Ascending aorta (tissue), 2 donors: ENCODE results near the gene GYG1. TPM values are rescaled to one million over a fixed set of nuclear protein-coding genes. Genes with fewer than 3 reads are reported as not detected.
"Not testable (repeated sequence)": the region's sequence is repeated elsewhere in the genome, so short reads cannot be mapped to it uniquely, and the experiment has no call there.

Experiments used
- DNase-seq, 2 donors: peaks; one replicate each; pipeline ENCODE4 v3.0.0-alpha.2; 2019; ENCODE audit warnings: low spot score in 2 of 2
- H3K27ac ChIP-seq, 2 donors: fragments of 200-600 bp; sonication (generic); one replicate each; pipeline ENCODE4 v1.5.1; 2016 to 2017; ENCODE audit warnings: mild to moderate bottlenecking in 1 of 2
- H3K27me3 ChIP-seq: fragments of 200-600 bp; sonication (generic); one replicate; pipeline ENCODE4 v1.5.1; 2017
- H3K36me3 ChIP-seq, 2 donors: fragments of 200-600 bp; sonication (generic); one replicate each; pipeline ENCODE4 v1.5.1; 2016
- H3K4me1 ChIP-seq, 2 donors: fragments of 200-600 bp; sonication (generic); one replicate each; pipeline ENCODE4 v1.5.1; 2016 to 2017; ENCODE audit warnings: mild to moderate bottlenecking in 1 of 2
- H3K4me3 ChIP-seq, 2 donors: fragments of 200-600 bp; sonication (generic); one replicate each; pipeline ENCODE4 v1.5.1; 2016 to 2017; ENCODE audit warnings: mild to moderate bottlenecking in 1 of 2
- H3K9me3 ChIP-seq, 2 donors: fragments of 200-600 bp; sonication (generic); one replicate each; pipeline ENCODE4 v1.5.1; 2016
- intact Hi-C: fragments of 100-400 bp; cut with DNase I; formaldehyde crosslinking; loops from one replicate; pipeline ENCODE4 v1.15.1; 2023
- total RNA-seq: library from RNA; depleted of rRNA; stranded (reverse); fragments of >200 nt; gene quantifications from one replicate; pipeline ENCODE4 v1.1.0, GENCODE V29; 2016
- TF ChIP-seq, protein P1 (sequence below), 3 experiments: fragments of 200-600 bp in 2 of 3; fragments of 450-650 bp in 1 of 3; sonication (generic) in 2 of 3; IDR thresholded peaks; one replicate each; pipeline ENCODE4 v1.5.1; 2016 to 2019; ENCODE audit warnings: antibody characterized with exemption in 3 of 3, mild to moderate bottlenecking in 1 of 3, moderate library complexity in 1 of 3

Gene GYG1
- total RNA-seq, 1 donor from 2014 or later, result 23.9 TPM

GRCh38 chr3:148971401-148972163 lies 19.8 kb upstream of the GYG1 start:
- no peak for DNase-seq
- H3K36me3 ChIP-seq, result no peaks in the 10 kb centered on the region
- peaks cover 0 to 35% of the 10 kb centered on the region in 2 donors for H3K4me1 ChIP-seq
- no peak overlapping the region for H3K4me3 ChIP-seq
- intact Hi-C loops, result loop anchor here (5.0 kb wide), 2 partner anchors 46 to 116 kb away; partner anchors contain the start of gene HLTF
- no peaks in the 10 kb centered on the region for H3K27me3 ChIP-seq
- no peaks in the 10 kb centered on the region for H3K9me3 ChIP-seq
- TF ChIP-seq, protein P1, sequence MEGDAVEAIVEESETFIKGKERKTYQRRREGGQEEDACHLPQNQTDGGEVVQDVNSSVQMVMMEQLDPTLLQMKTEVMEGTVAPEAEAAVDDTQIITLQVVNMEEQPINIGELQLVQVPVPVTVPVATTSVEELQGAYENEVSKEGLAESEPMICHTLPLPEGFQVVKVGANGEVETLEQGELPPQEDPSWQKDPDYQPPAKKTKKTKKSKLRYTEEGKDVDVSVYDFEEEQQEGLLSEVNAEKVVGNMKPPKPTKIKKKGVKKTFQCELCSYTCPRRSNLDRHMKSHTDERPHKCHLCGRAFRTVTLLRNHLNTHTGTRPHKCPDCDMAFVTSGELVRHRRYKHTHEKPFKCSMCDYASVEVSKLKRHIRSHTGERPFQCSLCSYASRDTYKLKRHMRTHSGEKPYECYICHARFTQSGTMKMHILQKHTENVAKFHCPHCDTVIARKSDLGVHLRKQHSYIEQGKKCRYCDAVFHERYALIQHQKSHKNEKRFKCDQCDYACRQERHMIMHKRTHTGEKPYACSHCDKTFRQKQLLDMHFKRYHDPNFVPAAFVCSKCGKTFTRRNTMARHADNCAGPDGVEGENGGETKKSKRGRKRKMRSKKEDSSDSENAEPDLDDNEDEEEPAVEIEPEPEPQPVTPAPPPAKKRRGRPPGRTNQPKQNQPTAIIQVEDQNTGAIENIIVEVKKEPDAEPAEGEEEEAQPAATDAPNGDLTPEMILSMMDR (IDR thresholded peaks at IDR 0.05), result no peak
- H3K27ac ChIP-seq, result peak overlapping the region; percentile 51 to 82

- Histone ChIP-seq H3K27ac (peak overlapping the region; percentile 69 to 82), H3K27me3 (no peaks in the 10 kb centered on the region), H3K4me1 (peaks cover 0 to 35% of the 10 kb centered on the region in 2 donors), H3K9me3 (no peaks in the 10 kb centered on the region), H3K36me3 (no peaks in the 10 kb centered on the region), H3K4me3 (peak overlapping the region; percentile 43 to 46)
- DNase-seq, result no peak
- intact Hi-C loops, result loop anchor here (5.0 kb wide), 2 partner anchors 43 to 113 kb away; partner anchors contain the start of gene HLTF
- TF ChIP-seq, protein P1 (IDR thresholded peaks at IDR 0.05), result no peak
Measured at GRCh38 chr3:148974726-148975125, 16.6 kb upstream of the GYG1 start.

- no peaks in the 10 kb centered on the region for H3K36me3 ChIP-seq
- peaks cover 0 to 35% of the 10 kb centered on the region in 2 donors for H3K4me1 ChIP-seq
- H3K9me3 ChIP-seq, result no peaks in the 10 kb centered on the region
- TF ChIP-seq, protein P1 (IDR thresholded peaks at IDR 0.05), result no peak
- H3K27me3 ChIP-seq, result no peaks in the 10 kb centered on the region
- peak overlapping the region; percentile 69 to 82 for H3K27ac ChIP-seq
- peak in 1 of 2 donors; percentile 71 for DNase-seq
- intact Hi-C loops, result no loop called here
- peak overlapping the region; percentile 43 to 46 for H3K4me3 ChIP-seq
Measured at GRCh38 chr3:148975248-148975647, 16.1 kb upstream of the GYG1 start.

DNA sequence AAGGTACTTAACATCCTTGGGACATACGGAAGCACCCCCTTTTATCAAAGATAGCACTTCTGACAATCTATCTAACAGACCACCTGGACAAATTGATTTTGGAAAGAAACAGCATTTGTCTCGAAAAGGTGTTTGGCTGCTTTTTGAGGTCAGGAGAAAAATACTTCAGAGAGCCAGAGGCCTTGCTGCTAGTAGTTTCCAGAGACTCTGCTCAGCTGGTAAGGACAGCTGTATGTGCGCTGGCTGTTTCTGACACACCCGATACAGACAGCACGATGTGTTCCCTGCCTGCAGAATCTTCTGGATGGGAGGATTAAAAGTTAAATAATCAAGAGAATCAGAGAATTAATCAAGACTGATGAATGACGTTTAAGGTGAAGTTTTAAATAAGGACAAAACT lies 15.6 kb upstream of the GYG1 start:
- Histone ChIP-seq H3K27ac (peak overlapping the region; percentile 69 to 82), H3K36me3 (no peaks in the 10 kb centered on the region), H3K9me3 (no peaks in the 10 kb centered on the region), H3K27me3 (no peaks in the 10 kb centered on the region), H3K4me1 (peaks cover 0 to 35% of the 10 kb centered on the region in 2 donors), H3K4me3 (no peak overlapping the region)
- no peak for DNase-seq
- intact Hi-C loops, result no loop called here
- TF ChIP-seq, protein P1 (IDR thresholded peaks at IDR 0.05), result no peak

DNA sequence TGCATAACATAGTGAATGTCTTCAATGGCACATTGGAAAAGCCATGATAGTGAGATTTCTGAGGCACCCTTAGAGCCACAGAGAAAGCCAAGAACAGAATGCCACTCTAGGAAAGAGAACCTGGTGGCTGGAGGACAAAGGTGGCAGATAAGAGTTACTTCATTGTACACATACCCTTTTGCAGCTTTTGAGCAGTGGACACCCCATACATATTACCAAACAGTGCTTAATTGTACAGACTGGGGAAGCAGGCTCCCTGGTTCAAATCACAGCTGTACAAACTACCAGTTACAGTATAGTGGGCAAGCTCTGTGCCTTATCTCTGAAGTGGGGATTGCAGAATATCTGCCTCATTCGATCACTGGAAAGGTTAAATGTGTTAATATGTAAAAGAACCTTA lies 10.1 kb upstream of the GYG1 start:
- Histone ChIP-seq H3K27me3 (no peaks in the 10 kb centered on the region), H3K9me3 (no peaks in the 10 kb centered on the region), H3K4me3 (no peak overlapping the region), H3K27ac (no peak overlapping the region), H3K4me1 (no peaks in the 10 kb centered on the region), H3K36me3 (no peaks in the 10 kb centered on the region)
- TF ChIP-seq, protein P1 (IDR thresholded peaks at IDR 0.05), result no peak
- no peak for DNase-seq
- intact Hi-C loops, result no loop called here

DNA sequence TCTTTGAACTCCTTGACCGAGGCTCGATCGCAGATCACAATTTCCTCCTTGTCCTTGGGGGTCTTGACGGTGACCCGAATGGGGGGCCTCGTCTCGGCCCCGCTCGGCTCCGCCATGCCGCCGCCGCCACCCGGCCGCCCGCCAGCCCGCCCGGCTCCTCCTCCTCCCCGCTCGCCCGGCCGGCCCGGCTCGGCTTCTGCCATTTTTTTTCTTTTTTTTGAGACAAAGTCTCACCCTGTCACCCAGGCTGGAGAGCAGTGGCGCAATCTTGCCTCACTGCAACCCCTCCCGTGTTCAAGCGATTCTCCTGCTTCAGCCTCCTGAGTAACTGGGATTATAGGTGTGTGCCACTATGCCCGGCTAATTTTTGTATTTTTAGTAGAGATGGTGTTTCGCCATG lies 3.8 kb upstream of the GYG1 start:
- H3K27me3 ChIP-seq, DNase-seq, H3K4me1 ChIP-seq, intact Hi-C loops, H3K27ac ChIP-seq, H3K4me3 ChIP-seq, H3K9me3 ChIP-seq, H3K36me3 ChIP-seq: not testable (repeated sequence)
